Heart left ventricle (tissue), 16 donors: ENCODE measurements around the gene PLCXD3. TPM values are rescaled to one million over a fixed set of nuclear protein-coding genes. Genes with fewer than 3 reads are reported as not detected.

ENCODE experiments used
- ATAC-seq, 4 donors: fragments of 200-7000 bp; cut with Tn5 transposase; one replicate each; pipeline ENCODE4 v1.9.1; 2020 to 2022; ENCODE audit warnings: moderate library complexity in 4 of 4, mild to moderate bottlenecking in 3 of 4, moderate number of reproducible peaks in 1 of 4
- DNase-seq, 5 donors: peaks; one replicate each; pipeline ENCODE4 v3.0.0-alpha.2; 2020
- H3K27ac ChIP-seq, 12 donors: fragments of 200-600 bp; sonication (generic) in 4 of 12; one replicate each; pipeline versions ENCODE4 v1.5.0 to v1.8.0; 2016 to 2022; ENCODE audit warnings: mild to moderate bottlenecking in 2 of 12
- H3K27me3 ChIP-seq, 9 donors: fragments of 200-600 bp; sonication (generic) in 2 of 9; one replicate each; pipeline versions ENCODE4 v1.5.1 to v1.8.0; 2016 to 2022; ENCODE audit warnings: mild to moderate bottlenecking in 3 of 9
- H3K36me3 ChIP-seq, 9 donors: fragments of 200-600 bp; sonication (generic) in 2 of 9; one replicate each; pipeline versions ENCODE4 v1.5.0 to v1.8.0; 2018 to 2022; ENCODE audit warnings: mild to moderate bottlenecking in 2 of 9
- H3K4me1 ChIP-seq, 12 donors: fragments of 200-600 bp; sonication (generic) in 4 of 12; one replicate each; pipeline versions ENCODE4 v1.5.0 to v1.8.0; 2016 to 2022; ENCODE audit warnings: mild to moderate bottlenecking in 3 of 12
- H3K4me3 ChIP-seq, 12 donors: fragments of 200-600 bp; sonication (generic) in 4 of 12; one replicate each; pipeline versions ENCODE4 v1.5.0 to v1.8.0; 2017 to 2022; ENCODE audit warnings: mild to moderate bottlenecking in 9 of 12, moderate library complexity in 4 of 12
- H3K9me3 ChIP-seq, 12 donors: fragments of 200-600 bp; sonication (generic) in 4 of 12; one replicate each; pipeline versions ENCODE4 v1.5.0 to v1.8.0; 2016 to 2022; ENCODE audit warnings: mild to moderate bottlenecking in 1 of 12
- CTCF ChIP-seq, 12 donors: fragments of 200-600 bp; sonication (generic) in 4 of 12; IDR thresholded peaks; one replicate each; pipeline versions ENCODE4 v1.5.0 to v1.8.0; 2018 to 2022; ENCODE audit warnings: antibody characterized with exemption in 12 of 12, mild to moderate bottlenecking in 5 of 12
- POLR2A ChIP-seq, 2 donors: fragments of 450-650 bp; IDR thresholded peaks; one replicate each; pipeline ENCODE4 v1.6.1; 2017; ENCODE audit warnings: antibody characterized with exemption in 2 of 2, mild to moderate bottlenecking in 2 of 2, moderate library complexity in 2 of 2
- WGBS, 4 donors: extraction: QIAGEN DNeasy Blood & Tissue Kit in 2 of 4; methylation state at CpG; one replicate each; pipeline versions ENCODE4 v1.1.5 to v1.1.7; 2013 to 2018; 5-methylcytosine and 5-hydroxymethylcytosine counted together
- intact Hi-C, 10 donors: fragments of 100-400 bp; cut with DNase I; formaldehyde crosslinking; loops; one replicate each; pipeline versions ENCODE4 v1.11.1 to v1.14.2; 2022
- long read RNA-seq, 3 donors: library from polyadenylated mRNA; unstranded; transcript quantifications; one replicate each; pipeline ENCODE4 v2.0.0, GENCODE V29; 2020 to 2021
- polyA plus RNA-seq, 2 donors: library from polyadenylated mRNA; stranded (reverse); fragments of 200-250 nt; gene quantifications; one replicate each; pipeline ENCODE4 v1.2.3, GENCODE V29; 2013
- total RNA-seq, 9 donors: library from RNA; depleted of rRNA in 2 of 9; stranded (reverse); fragments of >200 nt in 2 of 9; fragmentation: NEBNext Ultra II Directional in 3 of 9; extraction: Animal tissue kit (Norgen Biotek cat#: 25700) in 3 of 9; gene quantifications; one replicate each; pipeline versions ENCODE4 v1.1.0 to v1.2.4, GENCODE V29; 2016 to 2023
- donor health status: ischemic (EF 13 %, LVEDD 7.1; RV severe dilation, severe dysfunction).
- donor health status: healthy with polysubstance abuse.
- donor health status: DM: no; HTN: yes; CAD: no.
- donor health status: DM: no; HTN: no; CAD: no.
- donor health status: ischemic (EF 25% LVEDD 6.9; RV normal size, moderate dysfunction).
- donor health status: ischemic (EF 25% LVEDD 5.7; RV mildly dilated, moderate dysfunction).
- donor health status: healthy.
- donor health status: DM: yes; HTN: yes; CAD: no.
- donor health status: ischemic (EF 35%, LVEDD 5.7; RV mildly dilated, moderate dysfunction).
- donor health status: nonischemic (EF 11% LVEDD 7.7; RV severe dilation, severe dysfunction).
- donor health status: DM: yes; HTN: yes; CAD: no.
- donor health status: PGD.
- donor health status: ischemic (EF 29% LVEDD 5.4; RV normal size, mild dysfunction).
- donor health status: nonischemic (EF 23%, LVEDD 6.1; RV moderate dilation, normal function).

Gene PLCXD3
- total RNA-seq (100 to 1,000 TPM in 1 of 9 donors, 10 to 100 TPM in 8; 48.2 to 107 (median 71.6) TPM), polyA plus RNA-seq (10 to 100 TPM; 30.1 to 62.5 TPM)
- long read RNA-seq, donor 1, full-length matches to known transcripts = 10 of 38 reads
- long read RNA-seq, donor 1, partial matches to known transcripts = 3 of 38 reads
- long read RNA-seq, donor 1, other reads (novel, unspliced or antisense) = 25 of 38 reads
- long read RNA-seq, donor 2, full-length matches to known transcripts = 56 of 84 reads
- long read RNA-seq, donor 2, partial matches to known transcripts = 4 of 84 reads
- long read RNA-seq, donor 2, other reads (novel, unspliced or antisense) = 24 of 84 reads
- long read RNA-seq, donor 3, full-length matches to known transcripts = 7 of 21 reads
- long read RNA-seq, donor 3, partial matches to known transcripts = 0 of 21 reads
- long read RNA-seq, donor 3, other reads (novel, unspliced or antisense) = 14 of 21 reads

- H3K27ac ChIP-seq = peak within 1 kb of the TSS; percentile 25 to 87 (median 82)
- peak; percentile 31 to 97 for TF ChIP-seq POLR2A (IDR thresholded peaks at IDR 0.05)
- no peak for TF ChIP-seq CTCF (IDR thresholded peaks at IDR 0.05)
- ATAC-seq (peak; percentile 92 to 94 (median 94)), DNase-seq (peak; percentile 44 to 73 (median 63))
- H3K9me3 ChIP-seq = no peaks in the 10 kb centered on the region
- WGBS, 4 donors = 1% methylated on average over 22 to 41 of the region's 41 CpGs
- intact Hi-C loops = loop anchor here in 6 of 10 donors (5.0 to 10.0 kb wide), 5 partner anchors 233 to 606 kb away; partner anchors contain the start of gene C7 (in 5 of the 6)
- H3K4me1 ChIP-seq = peaks cover 0 to 25% (median 8%) of the 10 kb centered on the region in 12 donors
- H3K4me3 ChIP-seq = peak within 1 kb of the TSS; percentile 41 to 84 (median 71)
- H3K36me3 ChIP-seq = no peaks in the 10 kb centered on the region
- peaks cover 0 to 13% (median 0%) of the 10 kb centered on the region in 9 donors for H3K27me3 ChIP-seq
Observed at GRCh38 chr5:41510176-41510831, at the start of gene PLCXD3. TSS of gene PLCXD3 (minus strand) at chr5:41510601. CDS start at chr5:41510526, 75 bp downstream.

- intact Hi-C loops = no loop called here
- Histone ChIP-seq H3K27ac (no peak overlapping the region), H3K36me3 (no peaks in the 10 kb centered on the region), H3K4me1 (no peaks in the 10 kb centered on the region), H3K4me3 (no peak overlapping the region), H3K27me3 (no peaks in the 10 kb centered on the region), H3K9me3 (no peaks in the 10 kb centered on the region)
- WGBS, 4 donors = 40 to 47% (median 45%) methylated on average over 3 of the region's 3 CpGs
- ATAC-seq (no peak), DNase-seq (no peak)
- TF ChIP-seq POLR2A (IDR thresholded peaks at IDR 0.05) (no peak), CTCF (IDR thresholded peaks at IDR 0.05) (no peak)
Observed at GRCh38 chr5:41559184-41559583, 48.8 kb upstream of the PLCXD3 start.

GRCh38 chr5:41558295-41558694 lies 47.9 kb upstream of the PLCXD3 start:
- intact Hi-C loops = no loop called here
- Histone ChIP-seq H3K27ac (no peak overlapping the region), H3K36me3 (no peaks in the 10 kb centered on the region), H3K27me3 (no peaks in the 10 kb centered on the region), H3K4me1 (no peaks in the 10 kb centered on the region), H3K4me3 (no peak overlapping the region), H3K9me3 (no peaks in the 10 kb centered on the region)
- DNase-seq (no peak), ATAC-seq (no peak)
- 64 to 87% (median 71%) methylated on average over 1 of the region's 1 CpG for WGBS, 4 donors
- TF ChIP-seq CTCF (IDR thresholded peaks at IDR 0.05) (no peak), POLR2A (IDR thresholded peaks at IDR 0.05) (no peak)

GRCh38 chr5:41547991-41548390 lies 37.6 kb upstream of the PLCXD3 start:
- no peak overlapping the region for H3K27ac ChIP-seq
- no peaks in the 10 kb centered on the region for H3K4me1 ChIP-seq
- DNase-seq = no peak
- H3K36me3 ChIP-seq = no peaks in the 10 kb centered on the region
- 61 to 75% (median 62%) methylated on average over 1 of the region's 1 CpG for WGBS, 4 donors
- no peak overlapping the region for H3K4me3 ChIP-seq
- H3K9me3 ChIP-seq = peaks cover 0 to 10% (median 0%) of the 10 kb centered on the region in 12 donors
- peak in 2 of 4 donors; percentile 14 to 28 for ATAC-seq
- H3K27me3 ChIP-seq = no peaks in the 10 kb centered on the region
- intact Hi-C loops = no loop called here
- TF ChIP-seq POLR2A (IDR thresholded peaks at IDR 0.05) (no peak), CTCF (IDR thresholded peaks at IDR 0.05) (no peak)
